HuH-7 (cell line): ENCODE measurements around the gene ANKRD33B.
"Not testable (repeated sequence)": the region's sequence is repeated elsewhere in the genome, so short reads cannot be mapped to it uniquely, and the experiment has no call there.

Experiments
- DNase-seq: peaks from one replicate; pipeline ENCODE4 v3.0.0; 2011; ENCODE audit warnings: low spot score

ANKRD33B gene

GRCh38 chr5:10637944-10638343 lies 74.1 kb downstream of the ANKRD33B start:
- no peak for DNase-seq

- DNase-seq: not testable (repeated sequence)
Measured at GRCh38 chr5:10638723-10639122, 74.9 kb downstream of the ANKRD33B start.

- no peak for DNase-seq
Measured at GRCh38 chr5:10639846-10640368, 76.0 kb downstream of the ANKRD33B start.

DNA sequence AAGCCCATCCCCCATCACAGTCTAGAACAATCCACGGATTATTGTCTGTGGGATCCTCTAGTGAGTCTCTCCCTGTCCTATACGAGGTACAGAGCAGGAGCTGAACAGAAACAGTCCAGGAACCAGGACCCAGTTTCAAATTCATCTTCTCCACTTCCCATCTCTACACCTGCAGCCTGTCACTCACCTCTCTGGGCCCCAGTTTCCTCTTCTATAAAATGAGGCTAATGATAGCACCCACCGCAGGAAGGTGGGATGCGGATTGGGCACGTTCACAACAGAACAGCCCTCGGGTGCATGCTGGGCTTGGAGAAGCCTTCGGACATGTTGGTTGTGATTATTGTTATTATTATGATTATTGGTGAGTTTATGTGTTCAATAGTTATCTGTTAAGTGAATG lies 78.5 kb downstream of the ANKRD33B start:
- DNase-seq: no peak

GRCh38 chr5:10644192-10644591 lies 80.3 kb downstream of the ANKRD33B start:
- DNase-seq: no peak

DNA sequence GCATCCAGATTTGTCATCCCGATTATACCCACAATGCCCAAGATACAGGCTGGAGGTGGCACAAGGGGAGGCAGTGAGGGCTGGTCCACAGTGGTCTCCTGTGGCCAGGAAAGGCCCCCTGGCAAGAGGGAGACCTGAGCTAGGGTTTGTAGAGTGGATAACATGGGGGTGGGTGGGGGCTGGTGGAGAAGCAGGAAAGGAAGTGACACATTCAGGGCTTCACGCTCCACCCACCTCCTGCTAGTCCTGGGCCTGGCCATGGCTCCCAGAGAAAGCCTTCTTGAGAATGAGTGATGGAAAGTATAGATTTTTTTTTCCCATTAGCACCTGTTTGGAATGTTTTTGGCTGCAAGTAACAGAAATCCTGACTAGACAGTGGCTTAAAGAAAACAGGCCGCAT lies 81.3 kb downstream of the ANKRD33B start:
- no peak for DNase-seq

GRCh38 chr5:10645671-10646070 lies 81.8 kb downstream of the ANKRD33B start:
- no peak for DNase-seq

DNA sequence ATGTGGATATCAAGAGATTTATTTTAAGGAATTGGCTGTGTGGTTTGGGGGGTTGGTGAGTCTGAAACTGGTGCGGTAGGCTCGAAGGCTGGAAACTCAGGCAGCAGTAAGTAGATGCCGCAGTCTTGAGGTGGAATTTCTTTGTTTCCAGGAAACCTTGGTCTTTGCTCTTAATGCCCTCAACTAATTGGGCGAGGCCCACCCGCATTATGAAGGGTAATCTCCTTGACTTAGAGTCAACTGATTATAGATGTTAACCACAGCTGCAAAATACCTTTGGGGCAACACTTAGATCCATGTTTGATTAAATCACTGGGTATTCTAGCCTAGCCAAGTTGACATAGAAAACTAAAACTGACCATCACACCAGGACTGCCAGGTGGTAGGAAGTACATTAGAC lies 83.8 kb downstream of the ANKRD33B start:
- DNase-seq: no peak

DNA sequence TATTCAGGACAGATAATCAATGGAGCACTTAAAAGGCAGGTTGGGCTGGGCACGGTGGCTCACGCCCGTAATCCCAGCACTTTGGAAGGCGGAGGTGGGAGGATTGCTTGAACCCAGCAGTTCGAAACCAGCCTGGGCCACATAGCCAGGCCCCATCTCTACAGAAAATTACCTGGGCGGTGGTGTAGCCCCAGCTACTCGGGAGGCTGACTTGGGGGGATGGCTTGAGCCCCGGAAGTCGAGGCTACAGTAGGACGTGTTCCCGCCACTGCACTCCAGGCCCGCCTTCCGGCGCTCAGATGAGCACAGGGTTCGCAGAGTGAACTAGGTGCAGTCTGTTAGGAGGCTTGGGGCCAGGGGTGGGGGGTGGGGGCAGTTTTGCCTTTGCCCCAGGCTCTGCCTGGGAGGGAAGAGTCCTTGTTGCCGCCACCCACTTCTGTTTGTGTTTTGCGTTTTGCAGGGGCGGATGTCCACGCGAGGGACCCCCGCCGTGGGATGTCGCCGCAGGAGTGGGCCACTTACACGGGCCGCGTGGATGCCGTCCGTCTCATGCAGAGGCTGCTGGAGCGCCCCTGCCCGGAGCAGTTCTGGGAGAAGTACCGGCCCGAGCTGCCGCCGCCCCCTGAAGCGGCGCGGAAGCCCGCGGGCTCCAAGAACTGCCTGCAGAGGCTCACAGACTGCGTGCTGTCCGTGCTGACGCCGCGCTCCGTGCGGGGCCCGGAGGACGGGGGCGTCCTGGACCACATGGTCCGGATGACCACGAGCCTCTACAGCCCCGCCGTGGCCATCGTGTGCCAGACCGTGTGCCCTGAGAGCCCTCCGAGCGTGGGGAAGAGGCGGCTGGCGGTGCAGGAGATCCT lies 85.2 kb downstream of the ANKRD33B start:
- no peak for DNase-seq

GRCh38 chr5:10649666-10650380 lies 86.0 kb downstream of the ANKRD33B start:
- DNase-seq: no peak

DNA sequence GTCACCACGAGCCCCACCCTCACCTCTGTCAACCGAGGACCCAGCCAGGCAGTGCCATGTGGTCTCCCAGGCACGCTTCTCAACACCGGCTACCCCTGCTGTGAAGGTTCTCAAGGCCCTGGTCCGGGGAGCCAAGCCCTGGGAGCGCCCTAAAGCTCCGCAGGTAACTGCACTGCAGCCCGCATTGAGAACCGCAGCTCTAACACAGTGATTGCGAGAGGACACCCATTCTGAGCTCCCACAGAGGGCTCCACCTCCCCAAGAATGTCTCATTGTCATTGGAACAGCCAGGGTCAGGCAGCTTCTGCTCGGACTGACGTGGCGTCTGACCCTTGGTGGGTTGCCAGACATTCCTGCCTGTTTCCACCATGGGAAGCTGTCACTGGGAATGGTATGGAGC lies 88.3 kb downstream of the ANKRD33B start:
- DNase-seq: no peak

- DNase-seq: no peak
Measured at GRCh38 chr5:10652606-10653005, 88.7 kb downstream of the ANKRD33B start.

DNA sequence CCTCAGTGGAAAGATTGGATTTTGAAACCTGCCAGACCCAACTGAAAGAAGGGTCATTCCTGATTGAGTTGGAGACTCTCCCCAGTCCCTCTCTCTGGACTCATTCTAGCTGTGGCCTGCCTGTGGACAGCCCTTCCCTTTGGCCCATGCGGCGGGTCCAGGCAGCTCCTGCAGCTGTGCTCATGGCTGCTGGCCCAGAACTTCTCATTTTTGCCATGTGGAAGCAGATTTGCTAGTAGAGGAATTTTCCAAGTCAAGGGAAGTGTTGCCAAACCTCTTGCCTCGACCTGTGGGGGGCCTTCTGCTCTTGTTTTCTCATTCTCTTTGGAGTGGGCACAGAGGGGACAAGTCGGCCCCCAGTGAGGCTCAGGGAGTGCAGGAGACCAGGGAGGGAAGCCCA lies 89.2 kb downstream of the ANKRD33B start:
- no peak for DNase-seq

DNA sequence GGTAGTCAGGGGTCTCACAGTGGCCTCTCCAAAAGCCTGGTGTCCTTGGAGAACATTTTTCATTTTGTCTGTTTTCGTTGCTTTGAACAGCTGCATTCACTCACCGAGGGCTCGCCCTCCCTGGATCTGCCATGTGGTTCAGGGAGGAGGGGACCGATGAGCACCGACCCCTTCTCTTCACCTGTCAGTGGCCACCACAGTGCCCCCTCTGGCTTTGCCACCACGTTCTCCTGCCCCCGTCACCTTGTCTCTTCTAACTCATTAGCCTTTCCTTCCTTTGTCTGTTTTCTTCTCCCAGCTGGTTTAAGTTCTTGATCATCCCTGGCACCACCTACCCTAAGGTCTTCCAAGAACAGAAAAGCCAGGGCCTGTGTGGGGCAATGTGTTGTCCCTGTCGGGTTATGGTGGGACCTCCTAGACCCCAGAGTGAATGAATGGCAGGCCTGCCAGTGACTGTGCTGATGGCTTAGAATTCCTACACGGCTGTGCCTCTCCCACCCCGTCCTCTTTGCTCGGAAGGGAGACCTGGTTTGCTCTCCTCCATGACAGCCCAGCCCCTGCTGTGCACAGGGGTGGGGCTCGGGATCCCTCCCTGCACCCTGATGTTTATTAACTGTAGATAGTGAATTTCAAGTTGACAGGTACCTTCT lies 90.0 kb downstream of the ANKRD33B start:
- no peak for DNase-seq

- DNase-seq: no peak
Measured at GRCh38 chr5:10654566-10654965, 90.7 kb downstream of the ANKRD33B start.

GRCh38 chr5:10655161-10655971 lies 91.5 kb downstream of the ANKRD33B start:
- DNase-seq: no peak

DNA sequence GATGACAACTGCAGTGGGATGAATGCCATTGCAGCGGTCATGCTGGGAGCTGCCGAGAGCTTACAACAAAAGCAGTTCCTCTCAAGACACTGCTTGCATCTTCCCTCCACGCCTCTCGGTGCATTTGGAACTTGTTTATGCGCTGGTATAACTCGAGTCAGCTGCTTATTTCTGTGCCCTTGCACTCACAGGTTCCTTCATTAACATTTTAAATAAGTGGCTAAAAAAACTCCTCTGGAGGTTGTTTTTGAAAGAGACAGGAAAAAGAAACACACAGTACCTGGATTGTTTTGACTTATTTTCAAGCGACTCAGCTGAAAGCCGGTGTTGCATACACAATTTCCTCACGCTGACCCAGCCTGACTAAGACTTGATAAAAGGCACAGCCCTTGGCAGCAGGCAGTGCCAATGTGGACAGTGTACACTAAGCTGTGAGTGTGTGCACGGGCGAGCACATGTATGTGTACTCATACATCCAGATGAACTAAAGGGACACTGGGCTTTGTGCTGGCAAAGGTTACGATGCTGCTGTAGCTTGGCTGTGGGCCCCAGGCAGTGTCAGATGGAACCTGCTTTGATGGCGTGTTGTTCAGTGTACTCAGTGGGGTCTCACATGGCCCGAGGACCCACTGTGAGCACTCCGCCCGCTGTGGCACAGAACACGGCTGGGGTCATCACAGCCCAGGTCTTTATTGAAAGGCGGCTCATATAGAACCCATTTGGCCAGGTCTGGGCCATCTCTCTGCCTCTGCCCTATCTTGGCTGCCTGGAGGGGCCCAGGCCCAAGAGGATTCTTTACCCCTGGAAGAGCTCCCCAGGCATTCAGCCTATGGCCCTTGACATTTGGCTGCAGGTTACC lies 92.3 kb downstream of the ANKRD33B start:
- no peak for DNase-seq

GRCh38 chr5:10658265-10658664 lies 94.4 kb downstream of the ANKRD33B start:
- DNase-seq: no peak

- DNase-seq: no peak
Measured at GRCh38 chr5:10660135-10660534, 96.3 kb downstream of the ANKRD33B start.

DNA sequence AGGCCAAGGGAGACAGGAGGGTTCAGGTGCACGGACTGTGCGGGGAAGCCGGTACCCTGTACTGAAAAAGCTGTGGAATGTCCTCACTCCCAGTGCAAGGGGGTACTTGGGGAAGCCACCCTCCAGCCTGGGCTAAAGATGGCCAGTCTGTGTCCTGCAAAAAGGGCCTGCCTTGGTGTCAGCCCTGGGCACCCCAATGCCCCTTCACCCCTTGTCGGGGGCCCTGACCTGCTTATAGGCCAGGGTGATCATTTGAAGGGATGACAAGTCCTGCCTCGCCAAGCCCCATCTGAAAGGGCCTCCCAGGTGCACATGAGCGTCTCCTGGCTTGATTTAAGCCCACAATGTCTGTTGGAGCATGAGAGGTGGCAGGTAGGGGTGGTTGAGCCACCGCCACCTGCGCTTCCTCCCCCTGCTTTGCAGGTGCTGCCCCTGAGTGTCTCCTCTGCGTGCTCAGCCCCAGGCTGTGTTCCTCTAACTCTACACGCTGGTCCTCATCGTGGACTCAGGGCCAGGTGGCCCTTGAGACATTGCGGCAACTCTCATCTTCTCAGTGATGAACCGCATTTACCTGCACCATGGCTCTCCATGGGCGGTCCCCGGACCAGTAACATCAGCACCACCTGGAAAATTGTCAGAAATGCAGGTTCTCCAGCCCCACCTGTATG lies 97.0 kb downstream of the ANKRD33B start:
- DNase-seq: no peak
